ENCODE measurements around the gene RRP1.
A peak's percentile ranks its signal among the peaks of the same experiment; 100 is the strongest.

RRP1 gene

GRCh38 chr21:43803558-43804300 lies 14.4 kb downstream of the RRP1 start:
- no peak for DNase-seq

GRCh38 chr21:43805275-43805800 lies 16.0 kb downstream of the RRP1 start:
- peak; percentile 68 for DNase-seq

- DNase-seq = no peak
These were observed 16.8 kb downstream of the RRP1 start for GRCh38 chr21:43806017-43806710.

GRCh38 chr21:43808367-43808766 lies 19.0 kb downstream of the RRP1 start:
- no peak for DNase-seq

GRCh38 chr21:43808832-43809251 lies 19.5 kb downstream of the RRP1 start:
- DNase-seq = no peak

- no peak for DNase-seq
These were observed 20.0 kb downstream of the RRP1 start for GRCh38 chr21:43809346-43809799.

GRCh38 chr21:43809853-43810504 lies 20.6 kb downstream of the RRP1 start:
- no peak for DNase-seq

GRCh38 chr21:43810505-43811261 lies 21.3 kb downstream of the RRP1 start:
- peak; percentile 53 for DNase-seq

GRCh38 chr21:43811262-43812105 lies 22.1 kb downstream of the RRP1 start:
- DNase-seq = no peak

- DNase-seq = no peak
These were observed 22.9 kb downstream of the RRP1 start for GRCh38 chr21:43812139-43812821.

- DNase-seq = no peak
These were observed 23.7 kb downstream of the RRP1 start for GRCh38 chr21:43812957-43813655.

- DNase-seq = no peak
These were observed 24.2 kb downstream of the RRP1 start for GRCh38 chr21:43813656-43813980.

- DNase-seq = no peak
These were observed 25.1 kb downstream of the RRP1 start for GRCh38 chr21:43814215-43815106.

GRCh38 chr21:43815107-43815613 lies 25.8 kb downstream of the RRP1 start:
- DNase-seq = no peak

- no peak for DNase-seq
These were observed 26.6 kb downstream of the RRP1 start for GRCh38 chr21:43815991-43816390.

GRCh38 chr21:43816611-43817071 lies 27.3 kb downstream of the RRP1 start:
- no peak for DNase-seq

GRCh38 chr21:43817157-43818086 lies 28.0 kb downstream of the RRP1 start:
- DNase-seq = no peak

GRCh38 chr21:43818685-43819084 lies 29.3 kb downstream of the RRP1 start:
- DNase-seq = no peak
